Activated CD4-positive, alpha-beta T cell treated with anti-CD3 and anti-CD28 coated beads, Interleukin-2, amount 10 ng/mL, durations not matched to agents 7 days and 5 days (primary cell): ENCODE data around the gene S100A12. TPM values are rescaled to one million over a fixed set of nuclear protein-coding genes. Genes with fewer than 3 reads are reported as not detected.

Experiments used
- CTCF ChIA-PET: fragments of 350-600 bp; sonication (Branson Sonifier 250); formaldehyde crosslinking; loops from one replicate; lab custom pipeline; 2021; ENCODE audit warnings: antibody characterized with exemption; lab: Charles Lee
- POLR2A ChIA-PET: fragments of 350-600 bp; sonication (Branson Sonifier 250); formaldehyde crosslinking; loops from one replicate; lab custom pipeline; 2021; ENCODE audit warnings: antibody characterized with exemption; lab: Charles Lee
- DNase-seq: peaks from one replicate; pipeline ENCODE4 v3.0.0-alpha.2; 2020
- H3K27ac Mint-ChIP-seq: one replicate; pipeline ENCODE4 v1.8.0; 2021; ENCODE audit warnings: mild to moderate bottlenecking, moderate library complexity, mixed read lengths
- H3K27me3 Mint-ChIP-seq: one replicate; pipeline ENCODE4 v1.8.0; 2021; ENCODE audit warnings: mixed read lengths
- H3K36me3 Mint-ChIP-seq: one replicate; pipeline ENCODE4 v1.8.0; 2021; ENCODE audit warnings: low read depth, mixed read lengths
- H3K4me1 Mint-ChIP-seq: one replicate; pipeline ENCODE4 v1.8.0; 2021; ENCODE audit warnings: mixed read lengths
- H3K4me3 Mint-ChIP-seq: one replicate; pipeline ENCODE4 v1.8.0; 2021; ENCODE audit warnings: mild to moderate bottlenecking, moderate library complexity, mixed read lengths
- H3K9me3 Mint-ChIP-seq: one replicate; pipeline ENCODE4 v1.8.0; 2021; ENCODE audit warnings: mixed read lengths
- total RNA-seq, 2 experiments: library from RNA; stranded (reverse); gene quantifications; one replicate each; pipeline ENCODE4 v1.2.3, GENCODE V29; 2021

The S100A12 gene
- total RNA-seq, 2 experiments from 2014 or later, result not detected

DNA sequence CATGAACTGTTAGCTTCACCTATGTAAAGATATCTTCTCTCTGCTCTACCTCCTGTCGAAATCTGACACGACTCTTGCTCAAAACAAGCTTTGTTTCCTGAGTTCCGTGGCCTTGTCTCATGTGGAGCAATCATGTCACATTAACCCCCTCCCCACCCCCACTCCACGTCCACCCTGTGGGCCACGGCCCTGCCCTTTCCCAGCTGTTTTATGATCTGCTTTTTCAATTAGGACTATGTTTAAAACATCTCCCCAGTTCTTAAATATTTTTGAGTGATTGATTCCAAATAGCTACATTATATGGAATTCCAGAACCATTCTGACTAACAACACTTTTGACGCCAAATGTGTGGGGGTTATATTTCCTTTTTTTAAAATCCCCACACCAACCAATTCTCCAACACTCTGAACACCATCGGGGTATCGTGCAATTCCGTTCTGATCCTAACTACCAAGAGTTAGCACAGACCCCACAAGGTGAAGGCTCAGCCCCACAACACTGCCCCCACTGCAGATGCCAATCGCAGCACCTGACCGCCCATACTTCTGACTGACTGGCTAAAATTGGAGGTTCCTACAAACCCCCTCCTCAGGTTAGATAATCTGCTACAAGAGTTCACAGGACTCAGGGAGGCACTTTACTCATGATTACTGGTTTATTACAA is 28.1 kb upstream of the S100A12 start:
- DNase-seq, result no peak
- Mint-ChIP-seq H3K36me3 (no peaks in the 10 kb centered on the region), H3K27ac (no peak overlapping the region), H3K9me3 (no peaks in the 10 kb centered on the region), H3K4me3 (no peak overlapping the region), H3K27me3 (peaks cover 16% of the 10 kb centered on the region), H3K4me1 (peaks cover 8% of the 10 kb centered on the region)
- ChIA-PET CTCF (no interaction called here), POLR2A (no interaction called here)

DNA sequence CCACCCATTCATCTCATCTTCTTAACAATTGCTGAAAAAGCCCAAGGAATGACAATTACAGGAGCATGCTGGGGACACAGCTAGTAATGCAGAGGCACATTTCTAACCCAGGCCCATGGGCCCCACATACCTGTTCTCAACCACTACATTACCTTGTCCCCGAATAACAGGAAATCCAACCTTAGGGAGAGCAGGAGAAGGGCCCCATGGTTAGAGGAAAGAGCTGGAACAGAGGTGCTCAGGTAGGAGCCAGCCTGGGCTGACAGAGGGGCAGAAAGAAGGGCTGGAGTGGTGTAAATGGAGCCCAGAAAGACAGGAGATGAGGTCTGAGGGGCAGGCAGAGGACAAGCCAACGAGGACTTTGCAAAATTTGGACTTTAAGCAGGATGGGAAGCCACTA is 26.8 kb upstream of the S100A12 start:
- ChIA-PET POLR2A (no interaction called here), CTCF (no interaction called here)
- peaks cover 12% of the 10 kb centered on the region for H3K27me3 Mint-ChIP-seq
- H3K4me3 Mint-ChIP-seq, result no peak overlapping the region
- no peak overlapping the region for H3K27ac Mint-ChIP-seq
- no peak for DNase-seq
- no peaks in the 10 kb centered on the region for H3K9me3 Mint-ChIP-seq
- H3K4me1 Mint-ChIP-seq, result peaks cover 6% of the 10 kb centered on the region
- H3K36me3 Mint-ChIP-seq, result no peaks in the 10 kb centered on the region

DNA sequence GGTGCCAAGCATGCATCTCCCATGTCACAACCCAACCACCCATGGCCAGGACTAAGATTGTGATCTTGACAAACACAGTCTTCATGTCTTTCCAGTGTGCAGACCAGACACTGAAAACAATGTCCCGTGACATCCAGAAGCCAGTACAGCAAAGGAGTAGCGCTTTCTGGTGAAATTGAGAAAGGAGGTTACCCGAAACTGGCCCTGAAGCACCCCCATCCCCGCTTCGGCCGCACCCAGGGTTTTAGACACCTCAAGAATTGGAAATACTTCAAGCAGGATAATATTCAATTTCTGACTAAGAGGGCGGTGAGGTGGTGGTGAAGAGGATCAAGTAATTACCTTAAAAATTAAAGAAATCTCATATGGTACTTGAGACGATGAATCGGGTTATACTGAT is 26.0 kb upstream of the S100A12 start:
- H3K27me3 Mint-ChIP-seq, result peaks cover 12% of the 10 kb centered on the region
- peaks cover 1% of the 10 kb centered on the region for H3K4me1 Mint-ChIP-seq
- H3K4me3 Mint-ChIP-seq, result no peak overlapping the region
- no peak for DNase-seq
- CTCF ChIA-PET, result no interaction called here
- H3K27ac Mint-ChIP-seq, result no peak overlapping the region
- no peaks in the 10 kb centered on the region for H3K36me3 Mint-ChIP-seq
- POLR2A ChIA-PET, result no interaction called here
- no peaks in the 10 kb centered on the region for H3K9me3 Mint-ChIP-seq

GRCh38 chr1:153400244-153400643 is 24.8 kb upstream of the S100A12 start:
- no peak for DNase-seq
- H3K27ac Mint-ChIP-seq, result no peak overlapping the region
- no peaks in the 10 kb centered on the region for H3K36me3 Mint-ChIP-seq
- ChIA-PET CTCF (no interaction called here), POLR2A (no interaction called here)
- no peaks in the 10 kb centered on the region for H3K4me1 Mint-ChIP-seq
- H3K4me3 Mint-ChIP-seq, result no peak overlapping the region
- no peaks in the 10 kb centered on the region for H3K9me3 Mint-ChIP-seq
- peaks cover 12% of the 10 kb centered on the region for H3K27me3 Mint-ChIP-seq

DNA sequence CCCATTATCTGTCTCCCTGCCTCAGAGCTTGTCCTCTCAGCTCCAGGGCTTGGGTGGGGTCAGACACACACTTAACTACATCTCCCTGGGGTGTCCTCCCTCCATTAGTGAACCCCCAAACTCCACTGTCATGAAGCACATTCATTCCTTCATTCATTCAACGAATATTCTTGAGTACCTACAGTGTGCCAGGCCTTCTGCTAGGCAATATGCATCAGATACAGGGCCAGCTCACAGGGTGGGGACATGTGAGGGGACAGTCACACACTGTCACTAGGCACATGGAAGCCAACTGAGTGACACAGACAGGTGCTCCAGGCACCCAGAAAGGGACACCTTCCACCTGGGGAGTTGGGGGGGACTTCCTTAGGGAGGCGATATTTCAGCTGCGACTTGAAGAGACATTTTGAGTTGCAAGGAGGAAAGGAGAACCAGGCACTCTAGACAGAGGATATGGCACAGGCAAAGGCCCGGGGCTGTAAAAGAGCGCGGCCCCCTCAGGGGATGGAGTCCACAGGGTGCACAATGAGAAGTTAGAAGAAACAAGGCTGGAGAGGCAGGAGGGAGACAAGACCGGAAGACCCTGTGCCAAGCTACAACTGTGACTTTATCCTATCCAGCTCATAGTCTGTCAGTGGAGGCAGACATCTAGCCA is 24.1 kb upstream of the S100A12 start:
- Mint-ChIP-seq H3K27ac (no peak overlapping the region), H3K4me1 (no peaks in the 10 kb centered on the region), H3K9me3 (no peaks in the 10 kb centered on the region), H3K4me3 (no peak overlapping the region), H3K27me3 (peaks cover 12% of the 10 kb centered on the region), H3K36me3 (no peaks in the 10 kb centered on the region)
- ChIA-PET POLR2A (no interaction called here), CTCF (no interaction called here)
- no peak for DNase-seq

GRCh38 chr1:153397924-153398651 is 22.7 kb upstream of the S100A12 start:
- Mint-ChIP-seq H3K27me3 (peaks cover 7% of the 10 kb centered on the region), H3K4me3 (no peak overlapping the region)

GRCh38 chr1:153397051-153397923 is 21.9 kb upstream of the S100A12 start:
- CTCF ChIA-PET, result no interaction called here
- no peak for DNase-seq

More at GRCh38 chr1:153397924-153398651, 22.7 kb upstream of the S100A12 start:
- Mint-ChIP-seq H3K4me1 (no peaks in the 10 kb centered on the region), H3K9me3 (no peaks in the 10 kb centered on the region), H3K27ac (no peak overlapping the region), H3K36me3 (no peaks in the 10 kb centered on the region)
- ChIA-PET CTCF (no interaction called here), POLR2A (no interaction called here)
- DNase-seq, result no peak

DNA sequence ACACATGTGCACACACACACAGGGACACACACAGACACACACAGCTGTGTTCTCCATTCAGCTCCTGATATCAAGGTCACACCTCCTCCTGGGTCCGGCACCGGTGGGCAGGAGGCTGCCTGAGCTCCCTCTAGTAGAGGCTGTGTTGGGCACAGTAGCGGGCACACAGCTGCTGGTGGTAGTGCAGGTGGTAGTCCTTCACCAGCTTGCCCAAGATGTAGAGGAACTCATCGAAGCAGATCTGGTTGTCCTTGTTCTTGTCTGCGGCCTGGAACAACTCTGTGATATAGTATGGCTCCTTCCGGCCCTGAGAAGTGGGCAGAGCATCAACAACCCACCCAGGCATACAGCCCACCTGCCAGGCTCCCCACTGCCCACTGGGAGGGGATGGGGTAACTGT is 21.0 kb upstream of the S100A12 start:
- ChIA-PET CTCF (no interaction called here), POLR2A (no interaction called here)
- DNase-seq, result no peak
- H3K27me3 Mint-ChIP-seq, result peaks cover 8% of the 10 kb centered on the region
- H3K4me1 Mint-ChIP-seq, result no peaks in the 10 kb centered on the region
- no peaks in the 10 kb centered on the region for H3K36me3 Mint-ChIP-seq
- no peaks in the 10 kb centered on the region for H3K9me3 Mint-ChIP-seq
- no peak overlapping the region for H3K27ac Mint-ChIP-seq
- no peak overlapping the region for H3K4me3 Mint-ChIP-seq

More at GRCh38 chr1:153397051-153397923, 21.9 kb upstream of the S100A12 start:
- Mint-ChIP-seq H3K4me3 (no peak overlapping the region), H3K27me3 (peaks cover 5% of the 10 kb centered on the region), H3K36me3 (no peaks in the 10 kb centered on the region), H3K9me3 (no peaks in the 10 kb centered on the region), H3K4me1 (no peaks in the 10 kb centered on the region), H3K27ac (no peak overlapping the region)
- POLR2A ChIA-PET, result no interaction called here

- Mint-ChIP-seq H3K27me3 (peaks cover 8% of the 10 kb centered on the region), H3K4me3 (no peak overlapping the region), H3K4me1 (no peaks in the 10 kb centered on the region), H3K9me3 (no peaks in the 10 kb centered on the region), H3K27ac (no peak overlapping the region), H3K36me3 (no peaks in the 10 kb centered on the region)
- CTCF ChIA-PET, result no interaction called here
- POLR2A ChIA-PET, result no interaction called here
- no peak for DNase-seq
These were observed 20.4 kb upstream of the S100A12 start for GRCh38 chr1:153395776-153396175.

GRCh38 chr1:153395136-153395685 is 19.8 kb upstream of the S100A12 start:
- Mint-ChIP-seq H3K36me3 (no peaks in the 10 kb centered on the region), H3K27ac (no peak overlapping the region), H3K9me3 (no peaks in the 10 kb centered on the region), H3K27me3 (peaks cover 8% of the 10 kb centered on the region), H3K4me3 (no peak overlapping the region), H3K4me1 (no peaks in the 10 kb centered on the region)
- DNase-seq, result no peak
- ChIA-PET CTCF (no interaction called here), POLR2A (no interaction called here)

DNA sequence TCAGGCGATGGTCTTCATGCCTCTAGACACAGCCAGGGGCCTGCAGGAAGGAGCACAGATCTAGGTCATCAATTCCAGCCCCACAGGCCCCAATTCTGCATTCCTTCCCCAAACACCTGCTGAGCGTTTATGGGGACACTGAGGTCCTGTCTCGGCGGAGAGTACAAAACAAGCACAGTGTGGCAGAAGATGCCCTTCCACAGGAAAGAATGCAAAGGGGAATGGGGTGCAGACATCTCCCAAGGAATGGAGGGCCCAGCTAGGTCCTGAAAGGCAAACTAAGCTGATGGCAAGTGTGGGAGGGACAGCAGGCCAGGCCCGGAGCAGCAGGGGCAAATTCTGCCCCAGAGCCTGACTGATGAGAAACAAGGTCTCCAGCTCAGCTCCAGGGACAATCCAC is 19.0 kb upstream of the S100A12 start:
- no peaks in the 10 kb centered on the region for H3K9me3 Mint-ChIP-seq
- peaks cover 8% of the 10 kb centered on the region for H3K27me3 Mint-ChIP-seq
- no peak overlapping the region for H3K27ac Mint-ChIP-seq
- no peak for DNase-seq
- H3K4me1 Mint-ChIP-seq, result peaks cover 4% of the 10 kb centered on the region
- POLR2A ChIA-PET, result no interaction called here
- H3K36me3 Mint-ChIP-seq, result no peaks in the 10 kb centered on the region
- H3K4me3 Mint-ChIP-seq, result no peak overlapping the region
- CTCF ChIA-PET, result no interaction called here

- H3K4me1 Mint-ChIP-seq, result peaks cover 4% of the 10 kb centered on the region
- no peaks in the 10 kb centered on the region for H3K36me3 Mint-ChIP-seq
- H3K9me3 Mint-ChIP-seq, result no peaks in the 10 kb centered on the region
- no peak overlapping the region for H3K4me3 Mint-ChIP-seq
- CTCF ChIA-PET, result no interaction called here
- no peak overlapping the region for H3K27ac Mint-ChIP-seq
- peaks cover 8% of the 10 kb centered on the region for H3K27me3 Mint-ChIP-seq
- POLR2A ChIA-PET, result no interaction called here
- no peak for DNase-seq
These were observed 18.5 kb upstream of the S100A12 start for GRCh38 chr1:153393926-153394325.
